CD8-positive, alpha-beta memory T cell (primary cell): Measurements from ENCODE around the gene MYL2. TPM values are rescaled to one million over a fixed set of nuclear protein-coding genes. Genes with fewer than 3 reads are reported as not detected.

Experiments
- CTCF ChIA-PET: fragments of 350-600 bp; sonication (Branson Sonifier 250); formaldehyde crosslinking; loops from one replicate; lab custom pipeline; 2021; ENCODE audit warnings: antibody characterized with exemption; lab: Charles Lee
- POLR2A ChIA-PET: fragments of 350-600 bp; sonication (Branson Sonifier 250); formaldehyde crosslinking; loops from one replicate; lab custom pipeline; 2021; ENCODE audit warnings: antibody characterized with exemption; lab: Charles Lee
- DNase-seq, 5 donors: peaks; one replicate each; pipeline versions ENCODE4 v3.0.0 to v3.0.0-alpha.2; 2020 to 2022; ENCODE audit warnings: mixed read lengths in 1 of 5
- H3K27ac ChIP-seq: one replicate; pipeline ENCODE4 v1.7.0; 2013; ENCODE audit warnings: low read depth, mild to moderate bottlenecking, low read length, moderate library complexity
- H3K27me3 ChIP-seq: 2 replicates; pipeline ENCODE4 v1.7.0; 2013; ENCODE audit warnings: low read length, mild to moderate bottlenecking; ENCODE audit not compliant: insufficient read depth, poor library complexity, severe bottlenecking
- H3K36me3 ChIP-seq: 2 replicates; pipeline ENCODE4 v1.7.0; 2013; ENCODE audit warnings: mild to moderate bottlenecking, low read length, moderate library complexity; ENCODE audit not compliant: insufficient read depth
- H3K4me1 ChIP-seq: 2 replicates; pipeline ENCODE4 v1.7.0; 2013; ENCODE audit warnings: mild to moderate bottlenecking, low read length, moderate library complexity; ENCODE audit not compliant: insufficient read depth
- H3K4me3 ChIP-seq: 2 replicates; pipeline ENCODE4 v1.7.0; 2013; ENCODE audit warnings: mild to moderate bottlenecking, low read length
- H3K9me3 ChIP-seq: 2 replicates; pipeline ENCODE4 v1.7.0; 2013; ENCODE audit warnings: mild to moderate bottlenecking, low read length
- H3K27ac Mint-ChIP-seq, 8 donors: one replicate each; pipeline ENCODE4 v1.8.0; 2020 to 2021; ENCODE audit warnings: mixed read lengths in 8 of 8, mild to moderate bottlenecking in 6 of 8, inconsistent platforms in 3 of 8, moderate library complexity in 3 of 8
- H3K27me3 Mint-ChIP-seq, 2 donors: one replicate each; pipeline ENCODE4 v1.8.0; 2020 to 2021; ENCODE audit warnings: mixed read lengths in 2 of 2, mild to moderate bottlenecking in 1 of 2, moderate library complexity in 1 of 2
- H3K36me3 Mint-ChIP-seq, 3 donors: one replicate each; pipeline ENCODE4 v1.8.0; 2020 to 2021; ENCODE audit warnings: mixed read lengths in 3 of 3, inconsistent platforms in 1 of 3, mild to moderate bottlenecking in 1 of 3
- H3K4me1 Mint-ChIP-seq, 3 donors: one replicate each; pipeline ENCODE4 v1.8.0; 2020 to 2021; ENCODE audit warnings: mixed read lengths in 3 of 3, inconsistent platforms in 1 of 3, mild to moderate bottlenecking in 1 of 3
- H3K4me3 Mint-ChIP-seq, 7 donors: one replicate each; pipeline ENCODE4 v1.8.0; 2020 to 2021; ENCODE audit warnings: mixed read lengths in 7 of 7, mild to moderate bottlenecking in 6 of 7, moderate library complexity in 4 of 7, inconsistent platforms in 2 of 7
- H3K9me3 Mint-ChIP-seq, 5 donors: one replicate each; pipeline ENCODE4 v1.8.0; 2020 to 2022; ENCODE audit warnings: mixed read lengths in 5 of 5, mild to moderate bottlenecking in 3 of 5, moderate library complexity in 2 of 5, inconsistent platforms in 1 of 5
- polyA plus RNA-seq: library from polyadenylated mRNA; unstranded; fragments of 300-500 nt; fragmentation: Illumina TruSeq; gene quantifications from one replicate; pipeline ENCODE4 v1.2.3, GENCODE V29; 2021
- total RNA-seq, 2 experiments: library from RNA; stranded (reverse); gene quantifications; one replicate each; pipeline ENCODE4 v1.2.3, GENCODE V29; 2021

Gene MYL2
- total and polyA plus RNA-seq, 3 experiments from 2014 or later, result not detected

- H3K4me3 Mint-ChIP-seq, result no peak overlapping the region
Observed at GRCh38 chr12:110927546-110927945, 7.2 kb upstream of the MYL2 start.

GRCh38 chr12:110923692-110924334, 3.4 kb upstream of the MYL2 start:
- H3K27me3 Mint-ChIP-seq, result peaks cover 17 to 43% of the 10 kb centered on the region in 2 donors
- POLR2A ChIA-PET, result no interaction called here
- H3K9me3 Mint-ChIP-seq, result no peaks in the 10 kb centered on the region
- no peaks in the 10 kb centered on the region for H3K36me3 Mint-ChIP-seq
- Histone ChIP-seq H3K27me3 (no peaks in the 10 kb centered on the region), H3K9me3 (no peaks in the 10 kb centered on the region), H3K27ac (no peak overlapping the region), H3K4me3 (no peak overlapping the region), H3K36me3 (no peaks in the 10 kb centered on the region), H3K4me1 (no peaks in the 10 kb centered on the region)
- no peak overlapping the region for H3K27ac Mint-ChIP-seq
- DNase-seq, result no peak
- no peak overlapping the region for H3K4me3 Mint-ChIP-seq
- no peaks in the 10 kb centered on the region for H3K4me1 Mint-ChIP-seq
- CTCF ChIA-PET, result no interaction called here

More at GRCh38 chr12:110927546-110927945, 7.2 kb upstream of the MYL2 start:
- no peak overlapping the region for H3K4me3 ChIP-seq
- no peaks in the 10 kb centered on the region for H3K36me3 ChIP-seq
- no peaks in the 10 kb centered on the region for H3K4me1 Mint-ChIP-seq
- no peak for DNase-seq
- ChIA-PET POLR2A (no interaction called here), CTCF (no interaction called here)
- H3K27ac Mint-ChIP-seq, result no peak overlapping the region
- no peak overlapping the region for H3K27ac ChIP-seq
- H3K27me3 Mint-ChIP-seq, result peaks cover 7 to 32% of the 10 kb centered on the region in 2 donors
- no peaks in the 10 kb centered on the region for H3K27me3 ChIP-seq
- no peaks in the 10 kb centered on the region for H3K9me3 Mint-ChIP-seq
- H3K4me1 ChIP-seq, result no peaks in the 10 kb centered on the region
- H3K36me3 Mint-ChIP-seq, result no peaks in the 10 kb centered on the region
- no peaks in the 10 kb centered on the region for H3K9me3 ChIP-seq

- Histone ChIP-seq H3K4me1 (no peaks in the 10 kb centered on the region), H3K36me3 (no peaks in the 10 kb centered on the region), H3K9me3 (no peaks in the 10 kb centered on the region), H3K4me3 (no peak overlapping the region), H3K27ac (no peak overlapping the region), H3K27me3 (no peaks in the 10 kb centered on the region)
- Mint-ChIP-seq H3K36me3 (no peaks in the 10 kb centered on the region), H3K27me3 (peaks cover 17 to 45% of the 10 kb centered on the region in 2 donors), H3K4me1 (no peaks in the 10 kb centered on the region), H3K9me3 (no peaks in the 10 kb centered on the region), H3K4me3 (no peak overlapping the region), H3K27ac (no peak overlapping the region)
- CTCF ChIA-PET, result no interaction called here
- DNase-seq, result no peak
- POLR2A ChIA-PET, result no interaction called here
Observed at GRCh38 chr12:110923192-110923591, 2.8 kb upstream of the MYL2 start.

- H3K9me3 ChIP-seq, result no peaks in the 10 kb centered on the region
- CTCF ChIA-PET, result no interaction called here
- no peaks in the 10 kb centered on the region for H3K4me1 Mint-ChIP-seq
- POLR2A ChIA-PET, result no interaction called here
- H3K27me3 Mint-ChIP-seq, result peaks cover 17 to 50% of the 10 kb centered on the region in 2 donors
- no peaks in the 10 kb centered on the region for H3K36me3 Mint-ChIP-seq
- no peak for DNase-seq
- H3K9me3 Mint-ChIP-seq, result no peaks in the 10 kb centered on the region
- no peak overlapping the region for H3K27ac ChIP-seq
- no peak overlapping the region for H3K4me3 Mint-ChIP-seq
- no peak overlapping the region for H3K27ac Mint-ChIP-seq
- no peaks in the 10 kb centered on the region for H3K4me1 ChIP-seq
- H3K27me3 ChIP-seq, result no peaks in the 10 kb centered on the region
- no peaks in the 10 kb centered on the region for H3K36me3 ChIP-seq
- H3K4me3 ChIP-seq, result no peak overlapping the region
Observed at GRCh38 chr12:110922652-110923051, 2.3 kb upstream of the MYL2 start.

GRCh38 chr12:110921262-110921661, 883 bp upstream of the MYL2 start:
- no peak for DNase-seq
- no peaks in the 10 kb centered on the region for H3K27me3 ChIP-seq
- ChIA-PET POLR2A (no interaction called here), CTCF (no interaction called here)
- Mint-ChIP-seq H3K4me1 (no peaks in the 10 kb centered on the region), H3K27ac (no peak overlapping the region), H3K4me3 (no peak overlapping the region), H3K9me3 (no peaks in the 10 kb centered on the region), H3K36me3 (no peaks in the 10 kb centered on the region), H3K27me3 (peaks cover 14 to 53% of the 10 kb centered on the region in 2 donors)
- H3K9me3 ChIP-seq, result no peaks in the 10 kb centered on the region
- H3K4me1 ChIP-seq, result no peaks in the 10 kb centered on the region
- no peak overlapping the region for H3K27ac ChIP-seq
- H3K4me3 ChIP-seq, result no peak overlapping the region
- no peaks in the 10 kb centered on the region for H3K36me3 ChIP-seq

GRCh38 chr12:110919720-110920119, 659 bp downstream of the MYL2 start:
- H3K9me3 ChIP-seq, result no peaks in the 10 kb centered on the region
- POLR2A ChIA-PET, result no interaction called here
- CTCF ChIA-PET, result no interaction called here
- H3K27me3 Mint-ChIP-seq, result peaks cover 14 to 42% of the 10 kb centered on the region in 2 donors
- H3K36me3 ChIP-seq, result no peaks in the 10 kb centered on the region
- H3K4me1 ChIP-seq, result no peaks in the 10 kb centered on the region
- no peaks in the 10 kb centered on the region for H3K36me3 Mint-ChIP-seq
- no peak overlapping the region for H3K27ac Mint-ChIP-seq
- H3K27ac ChIP-seq, result no peak overlapping the region
- no peak for DNase-seq
- H3K27me3 ChIP-seq, result no peaks in the 10 kb centered on the region
- no peak overlapping the region for H3K4me3 Mint-ChIP-seq
- H3K4me1 Mint-ChIP-seq, result no peaks in the 10 kb centered on the region
- no peak overlapping the region for H3K4me3 ChIP-seq
- H3K9me3 Mint-ChIP-seq, result no peaks in the 10 kb centered on the region

GRCh38 chr12:110917961-110918360, 2.4 kb downstream of the MYL2 start:
- no peaks in the 10 kb centered on the region for H3K4me1 Mint-ChIP-seq

GRCh38 chr12:110917467-110917866, 2.9 kb downstream of the MYL2 start:
- Mint-ChIP-seq H3K4me3 (no peak overlapping the region), H3K36me3 (no peaks in the 10 kb centered on the region), H3K9me3 (no peaks in the 10 kb centered on the region), H3K27me3 (peaks cover 16 to 34% of the 10 kb centered on the region in 2 donors), H3K4me1 (no peaks in the 10 kb centered on the region), H3K27ac (no peak overlapping the region)
- Histone ChIP-seq H3K9me3 (no peaks in the 10 kb centered on the region), H3K4me1 (no peaks in the 10 kb centered on the region), H3K27me3 (no peaks in the 10 kb centered on the region), H3K4me3 (no peak overlapping the region), H3K27ac (no peak overlapping the region), H3K36me3 (no peaks in the 10 kb centered on the region)
- ChIA-PET CTCF (no interaction called here), POLR2A (no interaction called here)
- no peak for DNase-seq

More at GRCh38 chr12:110917961-110918360, 2.4 kb downstream of the MYL2 start:
- ChIA-PET POLR2A (no interaction called here), CTCF (no interaction called here)
- H3K27me3 ChIP-seq, result no peaks in the 10 kb centered on the region
- no peaks in the 10 kb centered on the region for H3K36me3 Mint-ChIP-seq
- H3K4me3 ChIP-seq, result no peak overlapping the region
- no peaks in the 10 kb centered on the region for H3K9me3 Mint-ChIP-seq
- H3K27ac Mint-ChIP-seq, result no peak overlapping the region
- no peak overlapping the region for H3K4me3 Mint-ChIP-seq
- H3K4me1 ChIP-seq, result no peaks in the 10 kb centered on the region
- H3K36me3 ChIP-seq, result no peaks in the 10 kb centered on the region
- H3K27me3 Mint-ChIP-seq, result peaks cover 13 to 38% of the 10 kb centered on the region in 2 donors
- no peak for DNase-seq
- H3K27ac ChIP-seq, result no peak overlapping the region
- H3K9me3 ChIP-seq, result no peaks in the 10 kb centered on the region
